GM10248 (cell line): Measurements from ENCODE around the gene TMEM225B.
"Not testable (repeated sequence)": the region's sequence is repeated elsewhere in the genome, so short reads cannot be mapped to it uniquely, and the experiment has no call there.

Experiments used
- CTCF ChIA-PET: fragments of 300-600 bp; sonication (Branson Sonifier 250); formaldehyde crosslinking; extraction: SDS; loops from one replicate; lab custom pipeline; 2021; ENCODE audit warnings: antibody characterized with exemption; lab: Yijun Ruan, JAX
- POLR2A ChIA-PET: fragments of 350-650 bp; sonication (Branson Sonifier 250); formaldehyde crosslinking; extraction: SDS; loops from one replicate; lab custom pipeline; 2020; ENCODE audit warnings: antibody characterized with exemption; lab: Yijun Ruan, JAX
- DNase-seq: peaks from one replicate; pipeline ENCODE4 v3.0.0; 2012; ENCODE audit errors: extremely low spot score
- CTCF ChIP-seq: IDR thresholded peaks from 2 replicates; pipeline ENCODE4 v1.5.1; 2012; ENCODE audit warnings: mild to moderate bottlenecking, low read depth; ENCODE audit errors: extremely low read depth, missing control alignments, control extremely low read depth

Gene TMEM225B

DNA sequence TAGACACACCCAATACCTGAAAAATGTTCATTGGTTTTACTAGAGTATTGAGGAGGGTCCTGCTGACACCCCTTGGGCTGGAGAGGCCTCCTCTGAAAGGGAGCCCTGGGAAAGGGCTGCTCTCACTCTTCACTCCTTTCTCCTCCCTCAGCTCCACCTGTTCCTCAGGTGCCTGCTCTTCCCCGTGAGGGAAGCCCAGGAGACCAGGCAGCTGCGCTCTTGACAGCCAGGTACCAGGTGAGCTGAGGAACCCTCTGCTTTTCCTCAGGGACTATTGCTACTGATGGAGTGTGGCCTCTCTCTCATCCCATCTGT lies 36.4 kb upstream of the TMEM225B start:
- POLR2A ChIA-PET: no interaction called here
- CTCF ChIA-PET: no interaction called here

GRCh38 chr7:99562114-99562784 lies 35.8 kb upstream of the TMEM225B start:
- ChIA-PET POLR2A (no interaction called here), CTCF (no interaction called here)
- no peak for DNase-seq
- TF ChIP-seq CTCF: no peak

More for the DNA sequence above, 36.4 kb upstream of the TMEM225B start:
- no peak for TF ChIP-seq CTCF
- no peak for DNase-seq

- POLR2A ChIA-PET: no interaction called here
- DNase-seq: no peak
- CTCF ChIA-PET: no interaction called here
- TF ChIP-seq CTCF: no peak
Observed at GRCh38 chr7:99562832-99563231, 35.2 kb upstream of the TMEM225B start.

- no peak for DNase-seq
- CTCF ChIA-PET: no interaction called here
- POLR2A ChIA-PET: no interaction called here
- no peak for TF ChIP-seq CTCF
Observed at GRCh38 chr7:99563650-99564049, 34.4 kb upstream of the TMEM225B start.

GRCh38 chr7:99568770-99569169 lies 29.3 kb upstream of the TMEM225B start:
- POLR2A ChIA-PET, DNase-seq: not testable (repeated sequence)
- CTCF ChIA-PET: interaction anchor here (1.2 kb wide), 2 partner anchors 10 to 11 kb away, joined by 3 read pairs; partner anchors contain the start of gene ZNF655

GRCh38 chr7:99571768-99572167 lies 26.3 kb upstream of the TMEM225B start:
- POLR2A ChIA-PET: no interaction called here
- DNase-seq: no peak
- CTCF ChIA-PET: no interaction called here
- TF ChIP-seq CTCF: no peak

- ChIA-PET CTCF (no interaction called here), POLR2A (interaction anchor here (0.9 kb wide), 1 partner anchor 15 kb away, joined by 3 read pairs; the partner anchor contains the start of gene ZNF655)
- no peak for TF ChIP-seq CTCF
- no peak for DNase-seq
Observed at GRCh38 chr7:99573257-99573656, 24.8 kb upstream of the TMEM225B start.
